GM23248 (cell line): Measurements from ENCODE around the gene CCDC28B.

Experiments
- EZH2 ChIP-seq: fragments of 200-600 bp; sonication (generic); IDR thresholded peaks from 2 replicates; pipeline ENCODE4 v1.6.1; 2018; ENCODE audit warnings: antibody characterized with exemption, mild to moderate bottlenecking; ENCODE audit not compliant: insufficient read depth, poor library complexity, severe bottlenecking
- EZH2phosphoT487 ChIP-seq: fragments of 200-600 bp; sonication (generic); IDR thresholded peaks from 2 replicates; pipeline ENCODE4 v1.6.1; 2018; ENCODE audit warnings: antibody characterized with exemption, moderate library complexity, mild to moderate bottlenecking, low read depth; ENCODE audit not compliant: insufficient read depth

DNA sequence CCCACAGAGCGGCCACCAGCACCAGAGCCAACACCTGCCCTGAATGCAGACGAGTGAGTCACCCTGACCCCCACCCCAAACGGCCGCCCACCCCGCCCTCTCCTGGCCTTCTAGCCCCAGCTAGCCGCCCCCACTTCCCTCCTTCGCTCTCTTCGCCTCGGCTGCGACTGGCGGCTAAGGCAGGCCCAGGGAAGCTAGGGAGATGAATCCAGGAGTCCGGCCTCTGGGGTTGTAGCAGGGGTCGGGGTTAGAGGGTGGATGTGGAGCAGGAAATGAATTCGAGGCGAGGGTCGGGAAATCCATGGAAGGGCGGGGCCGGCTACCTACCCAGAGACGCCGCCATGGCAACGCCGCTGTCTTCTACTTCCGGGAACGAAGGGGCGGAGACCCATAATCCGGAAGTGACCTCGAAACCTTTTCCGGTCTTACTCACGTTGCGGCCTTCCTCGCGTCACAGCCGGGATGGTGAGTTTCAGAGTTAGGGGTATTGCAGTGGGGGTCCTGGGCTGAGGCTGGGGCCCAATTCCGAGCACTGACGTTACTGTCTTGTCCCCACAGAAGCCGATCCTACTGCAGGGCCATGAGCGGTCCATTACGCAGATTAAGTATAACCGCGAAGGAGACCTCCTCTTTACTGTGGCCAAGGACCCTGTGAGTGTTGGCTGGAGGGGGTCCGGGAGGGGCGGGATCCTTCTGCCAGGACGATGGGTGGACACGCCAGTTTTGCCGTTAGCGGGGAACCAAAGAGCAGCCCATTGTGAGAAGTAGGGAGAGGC, 21.8 kb downstream of the CCDC28B start, which contains the start of the genes EIF3I and TMEM234:
- TF ChIP-seq EZH2 = no peak
- TF ChIP-seq EZH2phosphoT487 = no peak
